HFF-Myc (cell line): ENCODE measurements around the gene WDPCP.
"Not testable (repeated sequence)": the region's sequence is repeated elsewhere in the genome, so short reads cannot be mapped to it uniquely, and the experiment has no call there.

Source experiments
- DNase-seq: peaks from one replicate; pipeline ENCODE4 v3.0.0-alpha.2; 2011; ENCODE audit warnings: low read depth; ENCODE audit errors: extremely low read depth
- H3K4me3 ChIP-seq: replicated peaks from 2 replicates; pipeline ENCODE4 v1.5.1; 2011; ENCODE audit warnings: low read depth, mild to moderate bottlenecking, control low read depth, low read length
- CTCF ChIP-seq: IDR thresholded peaks from 2 replicates; pipeline ENCODE4 v1.5.1; 2012; ENCODE audit warnings: mild to moderate bottlenecking, low read depth, low read length, control low read depth; ENCODE audit errors: missing control alignments

Gene WDPCP

GRCh38 chr2:63189026-63189425, 399.3 kb downstream of the WDPCP start:
- no peak overlapping the region for H3K4me3 ChIP-seq
- DNase-seq, result peak; percentile 20
- TF ChIP-seq CTCF, result peak; percentile 95

- TF ChIP-seq CTCF, result no peak
- DNase-seq, result no peak
- no peak overlapping the region for H3K4me3 ChIP-seq
These were observed 401.9 kb downstream of the WDPCP start for GRCh38 chr2:63186331-63186730.

GRCh38 chr2:63163161-63163820, 425.0 kb downstream of the WDPCP start:
- TF ChIP-seq CTCF, result no peak
- H3K4me3 ChIP-seq, result no peak overlapping the region
- no peak for DNase-seq

GRCh38 chr2:63159262-63159661, 429.0 kb downstream of the WDPCP start:
- no peak for DNase-seq
- TF ChIP-seq CTCF, result no peak
- no peak overlapping the region for H3K4me3 ChIP-seq

- not testable (repeated sequence) for DNase-seq
These were observed 451.6 kb downstream of the WDPCP start for GRCh38 chr2:63136683-63137082.

GRCh38 chr2:63132020-63132419, 456.3 kb downstream of the WDPCP start:
- H3K4me3 ChIP-seq, result no peak overlapping the region
- no peak for DNase-seq
- no peak for TF ChIP-seq CTCF

More at GRCh38 chr2:63136683-63137082, 451.6 kb downstream of the WDPCP start:
- not testable (repeated sequence) for H3K4me3 ChIP-seq

GRCh38 chr2:63131196-63131595, 457.1 kb downstream of the WDPCP start:
- no peak for DNase-seq
- no peak overlapping the region for H3K4me3 ChIP-seq
- no peak for TF ChIP-seq CTCF
